Neural progenitor cell (in vitro differentiated cells): ENCODE results near the gene MDC1.

Experiments
- CTCF ChIP-seq: fragments of 200-600 bp; sonication (generic); IDR thresholded peaks from 2 replicates; pipeline ENCODE4 v1.5.1; 2017; ENCODE audit warnings: antibody characterized with exemption, mild to moderate bottlenecking
- EZH2 ChIP-seq: fragments of 200-600 bp; sonication (generic); IDR thresholded peaks from 2 replicates; pipeline ENCODE4 v1.6.1; 2017; ENCODE audit warnings: antibody characterized with exemption, mild to moderate bottlenecking, moderate library complexity
- EZH2phosphoT487 ChIP-seq: fragments of 200-600 bp; sonication (generic); IDR thresholded peaks from 2 replicates; pipeline ENCODE4 v1.6.1; 2017; ENCODE audit warnings: antibody characterized with exemption

DNA sequence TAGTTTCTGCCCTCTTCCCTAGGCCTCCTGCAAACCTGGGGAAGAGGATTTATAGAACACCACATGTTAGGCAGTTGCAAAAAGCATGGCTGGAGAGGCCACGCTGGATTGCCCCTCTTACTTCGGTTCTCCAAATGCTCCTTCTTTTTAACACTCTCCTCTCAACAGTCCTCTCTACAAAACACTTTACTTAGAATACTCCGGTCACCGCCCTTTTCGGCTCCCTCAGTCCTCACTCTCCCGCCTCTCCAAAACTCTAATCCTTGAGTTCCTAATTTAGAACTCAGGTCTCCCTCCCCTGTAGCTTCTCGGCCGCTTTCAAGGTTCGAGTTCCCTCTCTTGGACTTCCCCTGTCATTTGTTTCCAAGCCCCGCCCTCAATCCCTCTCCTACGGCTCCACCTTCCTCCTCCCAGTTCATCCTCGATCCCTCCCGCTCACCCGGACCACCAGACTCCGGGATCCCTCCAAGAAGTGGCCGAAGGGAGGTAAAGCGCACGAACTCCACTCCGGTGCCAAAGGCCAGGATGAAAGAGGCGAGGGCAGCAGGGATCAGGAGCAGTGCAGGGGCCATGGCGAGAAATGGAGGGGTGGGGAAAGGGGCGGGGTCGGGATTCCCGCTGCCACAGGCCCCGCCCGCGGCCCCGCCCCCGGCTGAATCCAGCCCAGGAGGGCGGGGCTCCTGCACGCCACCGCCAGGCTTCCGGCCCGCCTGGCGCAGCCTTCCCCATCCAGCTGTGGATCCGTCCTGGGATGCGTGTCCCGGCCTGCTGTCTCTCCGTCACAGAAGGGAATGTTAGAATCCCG lies 26.5 kb downstream of the MDC1 start, which contains the start of gene NRM:
- TF ChIP-seq CTCF (no peak), EZH2phosphoT487 (no peak), EZH2 (no peak)
